ENCODE results near the gene EPHB1. TPM values are rescaled to one million over a fixed set of nuclear protein-coding genes. Genes with fewer than 3 reads are reported as not detected.

The EPHB1 gene
- total RNA-seq, 1 experiment from 2014 or later, result 7.0 TPM

GRCh38 chr3:135145581-135145980, 350.5 kb downstream of the EPHB1 start (continued):
- TF ChIP-seq STAT6 (CRISPR knock-in tag; conservative IDR thresholded peaks at IDR 0.05; ENCODE audit: low read depth) (no peak), FOXP1 (CRISPR knock-in tag; IDR thresholded peaks at IDR 0.05; ENCODE audit: borderline replicate concordance) (no peak), PRDM15 (CRISPR knock-in tag; IDR thresholded peaks at IDR 0.05) (no peak)

GRCh38 chr3:135147657-135148056, 352.6 kb downstream of the EPHB1 start:
- ChIA-PET CTCF (no interaction called here), POLR2A (no interaction called here)
- Mint-ChIP-seq H3K4me1 (no peaks in the 10 kb centered on the region), H3K4me3 (no peak overlapping the region), H3K36me3 (no peaks in the 10 kb centered on the region), H3K27me3 (ENCODE audit: low read depth) (no peaks in the 10 kb centered on the region), H3K27ac (no peak overlapping the region), H3K9me3 (no peaks in the 10 kb centered on the region)
- TF ChIP-seq ZBTB21 (CRISPR knock-in tag; IDR thresholded peaks at IDR 0.05; ENCODE audit: borderline replicate concordance), result no peak
- TF ChIP-seq NR1H2 (CRISPR knock-in tag; IDR thresholded peaks at IDR 0.05), result no peak
- TF ChIP-seq ARID4B (CRISPR knock-in tag; IDR thresholded peaks at IDR 0.05; ENCODE audit: borderline replicate concordance), result no peak
- no peak for TF ChIP-seq IRF1 (CRISPR knock-in tag; IDR thresholded peaks at IDR 0.05)
- no peak for TF ChIP-seq E2F1 (CRISPR knock-in tag; IDR thresholded peaks at IDR 0.05)
- TF ChIP-seq ZNF232 (CRISPR knock-in tag; IDR thresholded peaks at IDR 0.05), result no peak
- no peak for TF ChIP-seq ZBTB43 (CRISPR knock-in tag; IDR thresholded peaks at IDR 0.05)
- no peak for TF ChIP-seq GRHL2 (CRISPR knock-in tag; IDR thresholded peaks at IDR 0.05; ENCODE audit: insufficient replicate concordance, severe bottlenecking)
- no peak for TF ChIP-seq ZNF317 (CRISPR knock-in tag; IDR thresholded peaks at IDR 0.05; ENCODE audit: borderline replicate concordance, low read depth)
- TF ChIP-seq ZNF263 (CRISPR knock-in tag; IDR thresholded peaks at IDR 0.05; ENCODE audit: low read depth), result no peak
- TF ChIP-seq TEAD1 (CRISPR knock-in tag; IDR thresholded peaks at IDR 0.05), result no peak
- no peak for TF ChIP-seq HMGXB4 (CRISPR knock-in tag; IDR thresholded peaks at IDR 0.05)
- TF ChIP-seq NR3C1 (CRISPR knock-in tag; conservative IDR thresholded peaks at IDR 0.05; ENCODE audit: low read depth), result no peak
- DNase-seq (ENCODE audit: low spot score), result no peak
- no peak for ATAC-seq
